Measurements from ENCODE around the gene TBCB. TPM values are rescaled to one million over a fixed set of nuclear protein-coding genes. Genes with fewer than 3 reads are reported as not detected.
"Not testable (repeated sequence)": the region's sequence is repeated elsewhere in the genome, so short reads cannot be mapped to it uniquely, and the experiment has no call there.

Gene TBCB, protein sequence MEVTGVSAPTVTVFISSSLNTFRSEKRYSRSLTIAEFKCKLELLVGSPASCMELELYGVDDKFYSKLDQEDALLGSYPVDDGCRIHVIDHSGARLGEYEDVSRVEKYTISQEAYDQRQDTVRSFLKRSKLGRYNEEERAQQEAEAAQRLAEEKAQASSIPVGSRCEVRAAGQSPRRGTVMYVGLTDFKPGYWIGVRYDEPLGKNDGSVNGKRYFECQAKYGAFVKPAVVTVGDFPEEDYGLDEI
- 10 to 100 TPM; 76.8 to 99.7 (median 80.3) TPM for total RNA-seq
- 101 TPM for polyA plus RNA-seq
- long read RNA-seq, donor 1, transcript TBCB-201 (6 exons, 1,473 nt) = major isoform, 85 of 95 reads
- long read RNA-seq, donor 1, partial matches to known transcripts = 0 of 95 reads
- long read RNA-seq, donor 1, other reads (novel, unspliced or antisense) = 6 of 95 reads
- long read RNA-seq, donor 2, transcript TBCB-201 (6 exons, 1,473 nt) = major isoform, 35 of 40 reads
- long read RNA-seq, donor 2, partial matches to known transcripts = 0 of 40 reads
- long read RNA-seq, donor 2, other reads (novel, unspliced or antisense) = 4 of 40 reads
- long read RNA-seq, donor 3, transcript TBCB-201 (6 exons, 1,473 nt) = major isoform, 48 of 67 reads
- long read RNA-seq, donor 3, partial matches to known transcripts = 6 of 67 reads
- long read RNA-seq, donor 3, other reads (novel, unspliced or antisense) = 13 of 67 reads
- long read RNA-seq, donor 4, transcript TBCB-201 (6 exons, 1,473 nt) = major isoform, 33 of 44 reads
- long read RNA-seq, donor 4, partial matches to known transcripts = 1 of 44 reads
- long read RNA-seq, donor 4, other reads (novel, unspliced or antisense) = 5 of 44 reads

- peak; percentile 88 to 94 (median 94) for DNase-seq
- Histone ChIP-seq H3K27me3 (ENCODE audit: control insufficient read depth, insufficient read depth) (no peaks in the 10 kb centered on the region), H3K4me3 (ENCODE audit: low read length) (peak within 1 kb of the TSS; percentile 69), H3K27ac (ENCODE audit: low read length) (peak within 1 kb of the TSS; percentile 85), H3K4me1 (ENCODE audit: control insufficient read depth, insufficient read depth, low read length) (no peaks in the 10 kb centered on the region), H3K9me3 (ENCODE audit: control insufficient read depth, low read length) (no peaks in the 10 kb centered on the region)
- ATAC-seq = peak; percentile 74 to 79
- intact Hi-C loops (cut with DNase I) = loop anchor here in 2 of 4 donors (10.0 kb wide), 2 partner anchors 51 to 121 kb away; partner anchors contain the start of gene SDHAF1 (in 1 of the 2)
- WGBS = 2% methylated on average over 59 of the region's 59 CpGs
Measured at GRCh38 chr19:36115453-36116343, at the start of gene TBCB. Gene TBCB (plus strand): TSS chr19:36115468. CDS start chr19:36115561, 93 bp downstream.

GRCh38 chr19:36067681-36068080 lies 47.6 kb upstream of the TBCB start:
- DNase-seq (no peak), ATAC-seq (no peak)
- Histone ChIP-seq H3K27ac (ENCODE audit: low read length) (no peak overlapping the region), H3K4me1 (ENCODE audit: control insufficient read depth, insufficient read depth, low read length) (no peaks in the 10 kb centered on the region), H3K9me3 (ENCODE audit: control insufficient read depth, low read length) (no peaks in the 10 kb centered on the region), H3K27me3 (ENCODE audit: control insufficient read depth, insufficient read depth) (no peaks in the 10 kb centered on the region), H3K4me3 (ENCODE audit: low read length) (no peak overlapping the region)
- intact Hi-C loops (cut with DNase I) = loop anchor here in 1 of 4 donors (10.0 kb wide), 1 partner anchor 47 kb away; the partner anchor contains the start of genes OVOL3, POLR2I and TBCB
- 97% methylated on average over 11 of the region's 11 CpGs for WGBS

DNA sequence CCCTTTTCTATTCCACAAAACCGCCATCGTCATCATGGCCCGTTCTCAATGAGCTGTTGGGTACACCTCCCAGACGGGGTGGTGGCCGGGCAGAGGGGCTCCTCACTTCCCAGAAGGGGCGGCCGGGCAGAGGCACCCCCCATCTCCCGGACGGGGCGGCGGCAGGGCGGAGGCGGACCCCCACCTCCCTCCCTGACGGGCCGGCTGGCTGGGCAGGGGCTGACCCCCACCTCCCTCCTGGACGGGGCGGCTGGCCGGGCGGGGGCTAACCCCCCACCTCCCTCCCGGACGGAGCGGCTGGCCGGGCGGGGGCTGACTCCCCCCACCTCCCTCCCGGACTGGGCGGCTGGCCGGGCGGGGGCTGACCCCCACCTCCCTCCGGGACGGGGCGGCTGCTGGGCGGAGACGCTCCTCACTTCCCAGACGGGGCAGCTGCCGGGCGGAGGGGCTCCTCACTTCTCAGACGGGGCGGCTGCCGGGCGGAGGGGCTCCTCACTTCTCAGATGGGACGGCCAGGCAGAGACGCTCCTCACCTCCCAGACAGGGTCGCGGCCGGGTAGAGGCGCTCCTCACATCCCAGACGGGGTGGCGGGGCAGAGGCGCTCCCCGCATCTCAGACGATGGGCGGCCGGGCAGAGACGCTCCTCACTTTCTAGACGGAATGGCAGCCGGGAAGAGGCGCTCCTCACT lies 46.3 kb upstream of the TBCB start:
- DNase-seq = peak in 1 of 3 donors; percentile 66
- intact Hi-C loops (cut with DNase I) = loop anchor here in 1 of 4 donors (10.0 kb wide), 1 partner anchor 46 kb away; the partner anchor contains the start of genes OVOL3, POLR2I and TBCB
- WGBS = 98% methylated on average over 53 of the region's 57 CpGs
- not testable (repeated sequence) for H3K27ac ChIP-seq (ENCODE audit: low read length); H3K27me3 ChIP-seq (ENCODE audit: control insufficient read depth, insufficient read depth); ATAC-seq; H3K4me1 ChIP-seq (ENCODE audit: control insufficient read depth, insufficient read depth, low read length); H3K9me3 ChIP-seq (ENCODE audit: control insufficient read depth, low read length); H3K4me3 ChIP-seq (ENCODE audit: low read length)

- ATAC-seq = peak; percentile 31 to 52
Measured at GRCh38 chr19:36072081-36072480, 43.2 kb upstream of the TBCB start.

GRCh38 chr19:36073121-36073876 lies 42.0 kb upstream of the TBCB start:
- no peaks in the 10 kb centered on the region for H3K9me3 ChIP-seq (ENCODE audit: control insufficient read depth, low read length)

More at GRCh38 chr19:36072081-36072480, 43.2 kb upstream of the TBCB start:
- Histone ChIP-seq H3K9me3 (ENCODE audit: control insufficient read depth, low read length) (no peaks in the 10 kb centered on the region), H3K4me3 (ENCODE audit: low read length) (no peak overlapping the region), H3K4me1 (ENCODE audit: control insufficient read depth, insufficient read depth, low read length) (no peaks in the 10 kb centered on the region), H3K27ac (ENCODE audit: low read length) (no peak overlapping the region), H3K27me3 (ENCODE audit: control insufficient read depth, insufficient read depth) (no peaks in the 10 kb centered on the region)
- DNase-seq = no peak
- intact Hi-C loops (cut with DNase I) = no loop called here
- 81% methylated on average over 8 of the region's 8 CpGs for WGBS

DNA sequence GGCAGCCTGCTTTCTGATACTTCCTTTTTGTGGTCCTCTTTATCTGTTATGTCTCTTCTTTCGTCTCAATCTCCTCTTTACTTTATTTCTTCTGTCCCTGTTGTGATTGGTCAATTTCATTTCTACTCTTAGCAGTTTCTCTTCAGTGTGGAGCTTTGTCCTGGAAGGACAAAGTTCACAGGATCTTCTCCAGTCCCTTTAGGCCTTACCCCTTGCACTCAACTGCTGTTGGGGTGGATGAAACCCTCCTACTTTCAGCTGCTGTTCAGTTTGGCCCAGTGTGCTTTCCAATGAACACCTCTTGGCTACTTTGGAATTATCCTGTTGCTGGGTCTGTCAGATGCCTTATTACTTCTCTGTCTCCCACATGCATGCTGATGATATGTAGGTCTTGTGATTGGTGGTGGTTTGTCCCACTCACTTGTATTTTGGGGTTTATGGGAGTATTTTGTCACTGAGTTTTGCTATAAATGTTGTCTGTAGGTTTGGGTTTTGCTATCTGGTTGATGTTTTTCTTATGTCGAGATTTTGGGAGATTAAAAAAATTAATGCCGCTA lies 35.8 kb upstream of the TBCB start:
- intact Hi-C loops (cut with DNase I) = no loop called here
- no peak overlapping the region for H3K27ac ChIP-seq (ENCODE audit: low read length)
- H3K27me3 ChIP-seq (ENCODE audit: control insufficient read depth, insufficient read depth) = no peaks in the 10 kb centered on the region
- no peaks in the 10 kb centered on the region for H3K4me1 ChIP-seq (ENCODE audit: control insufficient read depth, insufficient read depth, low read length)
- ATAC-seq = no peak
- DNase-seq = no peak
- no peak overlapping the region for H3K4me3 ChIP-seq (ENCODE audit: low read length)
- WGBS = 93% methylated on average over 3 of the region's 3 CpGs
- H3K9me3 ChIP-seq (ENCODE audit: control insufficient read depth, low read length) = no peaks in the 10 kb centered on the region

More at GRCh38 chr19:36073121-36073876, 42.0 kb upstream of the TBCB start:
- intact Hi-C loops (cut with DNase I) = no loop called here
- Histone ChIP-seq H3K4me3 (ENCODE audit: low read length) (no peak overlapping the region), H3K27me3 (ENCODE audit: control insufficient read depth, insufficient read depth) (no peaks in the 10 kb centered on the region), H3K27ac (ENCODE audit: low read length) (no peak overlapping the region), H3K4me1 (ENCODE audit: control insufficient read depth, insufficient read depth, low read length) (no peaks in the 10 kb centered on the region)
- no peak for ATAC-seq
- no peak for DNase-seq
- WGBS = 86% methylated on average over 10 of the region's 10 CpGs

DNA sequence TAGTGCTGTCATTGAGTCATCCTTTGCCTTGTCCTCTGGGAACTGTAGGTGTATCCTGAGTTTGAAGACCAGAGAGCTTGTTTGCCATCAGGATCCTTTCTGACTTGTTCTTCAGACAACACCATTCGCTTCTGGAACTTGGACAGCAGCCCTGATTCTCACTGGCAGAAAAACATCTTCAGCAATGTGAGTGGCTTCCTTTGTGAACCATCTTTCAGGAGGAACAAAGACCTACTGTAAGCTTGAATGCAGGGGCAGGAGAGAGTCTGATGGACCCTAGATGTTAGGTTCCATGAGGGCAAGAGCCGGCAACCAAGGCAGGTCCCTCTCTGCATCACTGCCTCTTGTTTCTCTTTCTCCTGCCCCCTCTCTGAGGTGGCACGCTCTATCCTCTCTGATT lies 33.9 kb upstream of the TBCB start:
- Histone ChIP-seq H3K27ac (ENCODE audit: low read length) (no peak overlapping the region), H3K4me3 (ENCODE audit: low read length) (no peak overlapping the region), H3K27me3 (ENCODE audit: control insufficient read depth, insufficient read depth) (no peaks in the 10 kb centered on the region), H3K9me3 (ENCODE audit: control insufficient read depth, low read length) (no peaks in the 10 kb centered on the region), H3K4me1 (ENCODE audit: control insufficient read depth, insufficient read depth, low read length) (no peaks in the 10 kb centered on the region)
- intact Hi-C loops (cut with DNase I) = no loop called here
- ATAC-seq (no peak), DNase-seq (no peak)
- WGBS = 74% methylated on average over 3 of the region's 3 CpGs

GRCh38 chr19:36081894-36082293 lies 33.4 kb upstream of the TBCB start:
- Histone ChIP-seq H3K27ac (ENCODE audit: low read length) (no peak overlapping the region), H3K4me3 (ENCODE audit: low read length) (no peak overlapping the region), H3K27me3 (ENCODE audit: control insufficient read depth, insufficient read depth) (no peaks in the 10 kb centered on the region), H3K4me1 (ENCODE audit: control insufficient read depth, insufficient read depth, low read length) (no peaks in the 10 kb centered on the region), H3K9me3 (ENCODE audit: control insufficient read depth, low read length) (no peaks in the 10 kb centered on the region)
- no peak for DNase-seq
- 91% methylated on average over 7 of the region's 7 CpGs for WGBS
- no peak for ATAC-seq
- intact Hi-C loops (cut with DNase I) = no loop called here

GRCh38 chr19:36082916-36083315 lies 32.4 kb upstream of the TBCB start:
- H3K9me3 ChIP-seq (ENCODE audit: control insufficient read depth, low read length) = no peaks in the 10 kb centered on the region
- H3K27me3 ChIP-seq (ENCODE audit: control insufficient read depth, insufficient read depth) = no peaks in the 10 kb centered on the region
- WGBS = 95% methylated on average over 13 of the region's 13 CpGs
- no peak for DNase-seq
- ATAC-seq = no peak
- no peaks in the 10 kb centered on the region for H3K4me1 ChIP-seq (ENCODE audit: control insufficient read depth, insufficient read depth, low read length)
- no peak overlapping the region for H3K4me3 ChIP-seq (ENCODE audit: low read length)
- intact Hi-C loops (cut with DNase I) = no loop called here
- no peak overlapping the region for H3K27ac ChIP-seq (ENCODE audit: low read length)

Data from right cardiac atrium (tissue), 5 donors.